ENCODE results near the gene TRANK1. TPM values are rescaled to one million over a fixed set of nuclear protein-coding genes. Genes with fewer than 3 reads are reported as not detected.

Gene TRANK1
- polyA plus RNA-seq, 1 donor from 2014 or later, result 11.6 TPM

DNA sequence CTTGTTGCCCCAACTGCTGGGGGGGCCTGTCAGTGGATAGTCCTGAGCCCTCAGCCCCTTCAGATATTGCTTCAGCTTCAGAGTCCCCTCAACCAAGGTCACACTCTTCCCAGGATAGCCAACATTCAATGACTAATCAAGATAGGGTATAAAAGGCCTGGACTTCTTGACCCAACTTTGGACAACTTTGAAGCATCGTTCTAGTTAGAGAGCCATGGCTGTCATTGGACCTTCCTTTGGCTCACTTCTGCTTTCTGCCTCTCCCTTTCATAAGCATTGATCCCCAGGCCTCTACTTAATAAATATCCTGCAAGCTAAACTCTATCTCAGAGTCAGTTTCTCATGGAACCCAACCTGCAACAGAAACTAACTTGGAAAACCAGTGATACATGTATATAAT, 149.2 kb downstream of the TRANK1 start:
- H3K9ac ChIP-seq (ENCODE audit: low read length), result no peak overlapping the region
- TF ChIP-seq REST (IDR thresholded peaks at IDR 0.05; ENCODE audit: borderline replicate concordance) (no peak), EZH2 (IDR thresholded peaks at IDR 0.05; ENCODE audit: borderline replicate concordance, insufficient read depth, low read length, poor library complexity, severe bottlenecking) (no peak)
- H3K36me3 ChIP-seq (ENCODE audit: insufficient read depth, low read length), result no peaks in the 10 kb centered on the region
- H3K27me3 ChIP-seq (ENCODE audit: insufficient read depth, low read depth, low read length), result no peaks in the 10 kb centered on the region
- no peak overlapping the region for H3K4me2 ChIP-seq (ENCODE audit: low read length)
- no peak overlapping the region for H3K4me3 ChIP-seq (ENCODE audit: low read length)
- no peaks in the 10 kb centered on the region for H3K9me3 ChIP-seq (ENCODE audit: low read length)
- H3K79me2 ChIP-seq (replicated peaks; ENCODE audit: insufficient read depth, low read length), result no peaks in the 10 kb centered on the region
- H3K27ac ChIP-seq (ENCODE audit: low read length), result no peak overlapping the region
- H3K9me2 ChIP-seq (ENCODE audit: insufficient read depth, low read length), result no peaks in the 10 kb centered on the region
- no peaks in the 10 kb centered on the region for H3F3A ChIP-seq (ENCODE audit: insufficient read depth, low read length, poor library complexity, severe bottlenecking)
- H4K20me1 ChIP-seq (ENCODE audit: insufficient read depth), result no peaks in the 10 kb centered on the region
- H2AFZ ChIP-seq (ENCODE audit: low read depth, low read length), result no peak overlapping the region

- Histone ChIP-seq H3K79me2 (replicated peaks; ENCODE audit: insufficient read depth, low read length) (no peaks in the 10 kb centered on the region), H3K9me3 (ENCODE audit: low read length) (no peaks in the 10 kb centered on the region), H3K27me3 (ENCODE audit: insufficient read depth, low read depth, low read length) (no peaks in the 10 kb centered on the region), H3F3A (ENCODE audit: insufficient read depth, low read length, poor library complexity, severe bottlenecking) (no peaks in the 10 kb centered on the region), H3K36me3 (ENCODE audit: insufficient read depth, low read length) (no peaks in the 10 kb centered on the region), H3K9me2 (ENCODE audit: insufficient read depth, low read length) (no peaks in the 10 kb centered on the region), H4K20me1 (ENCODE audit: insufficient read depth) (no peaks in the 10 kb centered on the region), H3K4me3 (ENCODE audit: low read length) (no peak overlapping the region), H3K27ac (ENCODE audit: low read length) (no peak overlapping the region), H2AFZ (ENCODE audit: low read depth, low read length) (no peak overlapping the region), H3K9ac (ENCODE audit: low read length) (no peak overlapping the region), H3K4me2 (ENCODE audit: low read length) (no peak overlapping the region)
- TF ChIP-seq EP300 (conservative IDR thresholded peaks at IDR 0.05; ENCODE audit: poor library complexity, severe bottlenecking) (no peak), EZH2 (IDR thresholded peaks at IDR 0.05; ENCODE audit: borderline replicate concordance, insufficient read depth, low read length, poor library complexity, severe bottlenecking) (no peak), CTCF (IDR thresholded peaks at IDR 0.05; ENCODE audit: poor library complexity, severe bottlenecking) (no peak), MXI1 (conservative IDR thresholded peaks at IDR 0.05; ENCODE audit: poor library complexity, severe bottlenecking) (no peak), REST (IDR thresholded peaks at IDR 0.05; ENCODE audit: borderline replicate concordance) (no peak), RAD21 (conservative IDR thresholded peaks at IDR 0.05) (no peak), SMC3 (conservative IDR thresholded peaks at IDR 0.05; ENCODE audit: poor library complexity) (no peak), TAF1 (IDR thresholded peaks at IDR 0.05; ENCODE audit: low read depth) (no peak), POLR2AphosphoS5 (IDR thresholded peaks at IDR 0.05) (no peak)
These were observed 152.5 kb downstream of the TRANK1 start for GRCh38 chr3:36792342-36792741.
